ENCODE results near the gene FGF1. TPM values are rescaled to one million over a fixed set of nuclear protein-coding genes. Genes with fewer than 3 reads are reported as not detected.

Gene FGF1
- total and polyA plus RNA-seq, 3 donors from 2014 or later: 1.9 to 4.4 (median 2.2) TPM

DNA sequence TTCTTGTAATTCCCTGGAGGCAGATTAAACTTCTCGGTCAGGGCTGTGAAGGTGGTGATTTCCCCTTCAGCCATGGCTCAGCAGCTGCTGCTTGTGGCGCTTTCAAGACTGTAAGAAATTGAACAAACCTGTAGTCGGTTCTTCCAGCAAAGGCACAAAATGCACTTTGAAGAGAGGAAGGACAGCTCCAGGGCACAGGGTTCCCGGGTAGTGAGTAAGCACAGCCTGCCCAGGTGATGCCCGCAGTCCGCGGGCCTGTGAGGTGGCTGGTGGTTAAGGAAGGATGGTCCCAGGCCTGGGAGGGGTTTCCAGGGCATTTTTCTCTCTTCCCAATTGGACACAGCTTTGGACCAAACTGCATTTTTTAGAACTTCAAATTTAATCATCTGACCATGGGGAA lies 71.8 kb downstream of the FGF1 start:
- Histone ChIP-seq H3K4me3 (no peak overlapping the region), H3K4me1 (no peaks in the 10 kb centered on the region), H3K27ac (no peak overlapping the region), H3K36me3 (ENCODE audit: low read depth, missing control alignments) (no peaks in the 10 kb centered on the region), H3K9me3 (no peaks in the 10 kb centered on the region), H3K27me3 (no peaks in the 10 kb centered on the region)
- WGBS, 2 donors: 91 to 96% methylated on average over 7 of the region's 7 CpGs
- TF ChIP-seq, protein P1, sequence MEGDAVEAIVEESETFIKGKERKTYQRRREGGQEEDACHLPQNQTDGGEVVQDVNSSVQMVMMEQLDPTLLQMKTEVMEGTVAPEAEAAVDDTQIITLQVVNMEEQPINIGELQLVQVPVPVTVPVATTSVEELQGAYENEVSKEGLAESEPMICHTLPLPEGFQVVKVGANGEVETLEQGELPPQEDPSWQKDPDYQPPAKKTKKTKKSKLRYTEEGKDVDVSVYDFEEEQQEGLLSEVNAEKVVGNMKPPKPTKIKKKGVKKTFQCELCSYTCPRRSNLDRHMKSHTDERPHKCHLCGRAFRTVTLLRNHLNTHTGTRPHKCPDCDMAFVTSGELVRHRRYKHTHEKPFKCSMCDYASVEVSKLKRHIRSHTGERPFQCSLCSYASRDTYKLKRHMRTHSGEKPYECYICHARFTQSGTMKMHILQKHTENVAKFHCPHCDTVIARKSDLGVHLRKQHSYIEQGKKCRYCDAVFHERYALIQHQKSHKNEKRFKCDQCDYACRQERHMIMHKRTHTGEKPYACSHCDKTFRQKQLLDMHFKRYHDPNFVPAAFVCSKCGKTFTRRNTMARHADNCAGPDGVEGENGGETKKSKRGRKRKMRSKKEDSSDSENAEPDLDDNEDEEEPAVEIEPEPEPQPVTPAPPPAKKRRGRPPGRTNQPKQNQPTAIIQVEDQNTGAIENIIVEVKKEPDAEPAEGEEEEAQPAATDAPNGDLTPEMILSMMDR (IDR thresholded peaks at IDR 0.05): no peak
- no peak for TF ChIP-seq POLR2A (IDR thresholded peaks at IDR 0.05)
- intact Hi-C loops (cut with DNase I; ENCODE audit: low total_unique reads): loop anchor here (10.0 kb wide), 1 partner anchor 91 kb away; no protein-coding TSS in a partner anchor
- DNase-seq: no peak

DNA sequence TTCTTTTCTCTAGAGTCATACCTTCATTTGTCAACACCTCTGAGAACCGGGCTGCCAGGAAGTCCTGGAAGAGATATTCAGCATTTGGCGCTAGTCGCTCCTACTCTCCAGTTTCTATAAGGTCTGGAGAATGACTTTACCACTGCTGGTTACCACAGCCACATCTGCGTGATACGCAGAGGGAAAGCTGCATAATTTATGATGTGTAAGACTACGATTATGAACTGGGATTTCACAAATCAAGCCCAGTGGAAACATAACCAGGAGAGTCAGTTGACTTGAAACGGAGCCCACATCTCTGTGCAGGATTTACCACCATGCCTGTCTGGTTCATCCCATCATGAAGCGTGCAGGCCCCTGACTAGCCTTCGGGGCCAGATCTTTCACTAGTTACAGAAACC lies 72.6 kb downstream of the FGF1 start:
- no peaks in the 10 kb centered on the region for H3K9me3 ChIP-seq
- no peaks in the 10 kb centered on the region for H3K36me3 ChIP-seq (ENCODE audit: low read depth, missing control alignments)
- H3K4me1 ChIP-seq: no peaks in the 10 kb centered on the region
- intact Hi-C loops (cut with DNase I; ENCODE audit: low total_unique reads): loop anchor here (10.0 kb wide), 1 partner anchor 92 kb away; no protein-coding TSS in a partner anchor
- no peak overlapping the region for H3K4me3 ChIP-seq
- H3K27ac ChIP-seq: no peak overlapping the region
- no peak for DNase-seq
- 86 to 93% methylated on average over 9 of the region's 9 CpGs for WGBS, 2 donors
- TF ChIP-seq, protein P1 (IDR thresholded peaks at IDR 0.05): no peak
- no peak for TF ChIP-seq POLR2A (IDR thresholded peaks at IDR 0.05)
- no peaks in the 10 kb centered on the region for H3K27me3 ChIP-seq

DNA sequence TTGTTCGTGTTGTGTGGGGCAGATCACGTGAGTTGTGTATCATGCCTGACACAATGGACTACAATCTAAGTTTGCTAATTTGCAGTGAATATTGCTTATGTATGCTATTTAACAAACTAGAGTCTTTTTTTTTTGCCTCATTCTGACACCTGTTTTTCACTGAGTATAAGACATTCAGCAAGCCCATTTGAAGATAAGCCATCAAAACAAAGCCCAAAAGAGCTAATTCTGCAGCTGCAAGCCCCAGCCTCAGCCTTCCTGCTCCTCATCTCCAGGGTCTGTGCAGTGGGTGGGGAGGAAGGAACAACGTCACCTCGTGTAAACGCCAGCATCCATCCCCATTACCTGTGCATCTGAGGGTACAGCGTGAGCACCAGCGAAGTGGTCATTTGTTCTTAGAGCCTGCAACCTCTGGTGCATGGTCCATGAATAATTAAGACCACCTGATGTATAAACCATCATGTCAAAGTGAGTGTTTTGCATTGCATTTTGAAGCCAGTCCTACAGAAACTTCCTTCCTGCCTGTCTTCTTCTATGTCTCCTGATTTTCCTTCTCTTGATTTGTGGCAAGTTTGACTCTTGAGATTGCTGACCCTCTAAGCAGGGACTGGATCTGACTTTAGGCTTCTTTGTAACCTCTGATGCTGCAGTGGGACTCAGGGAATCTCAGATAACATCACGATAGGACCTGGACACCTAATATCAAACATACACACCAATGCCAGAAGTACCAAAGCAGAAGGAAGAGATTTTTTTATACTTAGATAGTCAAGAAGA lies 73.2 kb downstream of the FGF1 start:
- no peak overlapping the region for H3K27ac ChIP-seq
- H3K36me3 ChIP-seq (ENCODE audit: low read depth, missing control alignments): no peaks in the 10 kb centered on the region
- intact Hi-C loops (cut with DNase I; ENCODE audit: low total_unique reads): loop anchor here (10.0 kb wide), 1 partner anchor 92 kb away; no protein-coding TSS in a partner anchor
- no peaks in the 10 kb centered on the region for H3K27me3 ChIP-seq
- TF ChIP-seq, protein P1 (IDR thresholded peaks at IDR 0.05): no peak
- no peak for TF ChIP-seq POLR2A (IDR thresholded peaks at IDR 0.05)
- 78 to 83% methylated on average over 8 of the region's 8 CpGs for WGBS, 2 donors
- H3K4me1 ChIP-seq: no peaks in the 10 kb centered on the region
- no peaks in the 10 kb centered on the region for H3K9me3 ChIP-seq
- no peak overlapping the region for H3K4me3 ChIP-seq
- no peak for DNase-seq

DNA sequence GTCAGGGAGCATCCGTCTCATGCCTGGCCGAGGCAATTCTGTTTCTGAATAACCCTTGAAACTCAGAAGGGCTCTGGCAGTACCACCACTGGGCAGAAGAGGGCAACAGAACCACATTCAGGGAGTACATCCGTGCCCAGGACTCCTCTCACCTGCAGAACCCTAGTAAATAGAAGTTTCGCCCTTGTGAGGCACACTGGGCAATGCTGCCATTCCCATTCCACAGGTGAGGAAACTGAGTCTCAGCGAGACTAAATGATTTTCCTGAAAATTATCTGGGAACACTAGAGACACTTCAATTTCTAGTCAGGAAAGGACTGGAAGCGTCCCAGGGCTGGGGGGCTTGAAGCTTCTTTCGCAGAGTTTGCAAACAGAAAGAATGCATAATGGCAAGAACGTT lies 74.7 kb downstream of the FGF1 start:
- H3K9me3 ChIP-seq: no peaks in the 10 kb centered on the region
- no peaks in the 10 kb centered on the region for H3K27me3 ChIP-seq
- H3K27ac ChIP-seq: no peak overlapping the region
- no peaks in the 10 kb centered on the region for H3K4me1 ChIP-seq
- peak; percentile 86 for DNase-seq
- TF ChIP-seq POLR2A (IDR thresholded peaks at IDR 0.05): no peak
- TF ChIP-seq, protein P1 (IDR thresholded peaks at IDR 0.05): peak; percentile 61 to 91 (median 77)
- H3K4me3 ChIP-seq: no peak overlapping the region
- intact Hi-C loops (cut with DNase I; ENCODE audit: low total_unique reads): loop anchor here (10.0 kb wide), 1 partner anchor 94 kb away; no protein-coding TSS in a partner anchor
- WGBS, 2 donors: 50 to 74% methylated on average over 6 to 8 of the region's 8 CpGs
- H3K36me3 ChIP-seq (ENCODE audit: low read depth, missing control alignments): no peaks in the 10 kb centered on the region
